Natural killer cell (primary cell): ENCODE results near the gene NCAM1. TPM values are rescaled to one million over a fixed set of nuclear protein-coding genes. Genes with fewer than 3 reads are reported as not detected.
A peak's percentile ranks its signal among the peaks of the same experiment; 100 is the strongest.

Experiments
- ATAC-seq, 3 donors: fragments of 150-1000 bp in 2 of 3; fragments of 200-7000 bp in 1 of 3; cut with Tn5 transposase; 1 replicate in 1 of 3; 2 replicates in 2 of 3; pipeline ENCODE4 v1.10.0; 2021; ENCODE audit warnings: mild to moderate bottlenecking in 2 of 3, moderate library complexity in 2 of 3
- DNase-seq, 2 donors: peaks; one replicate each; pipeline versions ENCODE4 v3.0.0 to v3.0.0-alpha.2; 2013 to 2021; ENCODE audit warnings: mixed read lengths in 1 of 2
- H3K27ac ChIP-seq: one replicate; pipeline ENCODE4 v1.5.1; 2013; ENCODE audit warnings: mild to moderate bottlenecking, low read length
- H3K27me3 ChIP-seq: one replicate; pipeline ENCODE4 v1.6.1; 2013; ENCODE audit warnings: low read length; ENCODE audit not compliant: control insufficient read depth, insufficient read depth
- H3K36me3 ChIP-seq: one replicate; pipeline ENCODE4 v1.6.1; 2013; ENCODE audit warnings: low read length; ENCODE audit not compliant: control insufficient read depth, insufficient read depth
- H3K4me1 ChIP-seq: one replicate; pipeline ENCODE4 v1.6.1; 2013; ENCODE audit warnings: low read length; ENCODE audit not compliant: control insufficient read depth, insufficient read depth
- H3K4me3 ChIP-seq: one replicate; pipeline ENCODE4 v1.5.1; 2013; ENCODE audit warnings: low read length
- H3K9me3 ChIP-seq: one replicate; pipeline ENCODE4 v1.6.1; 2013; ENCODE audit warnings: low read length; ENCODE audit not compliant: control insufficient read depth, insufficient read depth
- H3K27ac Mint-ChIP-seq, 2 donors: one replicate each; pipeline ENCODE4 v1.8.0; 2022; ENCODE audit warnings: mild to moderate bottlenecking in 2 of 2, mixed read lengths in 2 of 2, moderate library complexity in 1 of 2
- H3K27me3 Mint-ChIP-seq, 2 donors: one replicate each; pipeline ENCODE4 v1.8.0; 2022; ENCODE audit warnings: low read depth in 2 of 2, mixed read lengths in 2 of 2
- H3K36me3 Mint-ChIP-seq: one replicate; pipeline ENCODE4 v1.8.0; 2022; ENCODE audit warnings: mixed read lengths
- H3K4me1 Mint-ChIP-seq, 2 donors: one replicate each; pipeline ENCODE4 v1.8.0; 2022; ENCODE audit warnings: mixed read lengths in 2 of 2
- H3K4me3 Mint-ChIP-seq: one replicate; pipeline ENCODE4 v1.8.0; 2022; ENCODE audit warnings: mild to moderate bottlenecking, moderate library complexity, mixed read lengths
- H3K9me3 Mint-ChIP-seq, 2 donors: one replicate each; pipeline ENCODE4 v1.8.0; 2022; ENCODE audit warnings: mixed read lengths in 2 of 2
- CTCF ChIP-seq: fragments of 200-600 bp; IDR thresholded peaks from one replicate; pipeline ENCODE4 v1.8.0; 2022; ENCODE audit warnings: antibody characterized with exemption
- WGBS: methylation state at CpG from one replicate; pipeline ENCODE4 v1.1.7; 2013; ENCODE audit warnings: missing lambda C conversion rate; ENCODE audit not compliant: insufficient coverage; 5-methylcytosine and 5-hydroxymethylcytosine counted together
- intact Hi-C: fragments of 100-400 bp; cut with micrococcal nuclease; formaldehyde crosslinking; loops from one replicate; pipeline ENCODE4 v1.14.2; 2022
- total RNA-seq, 4 donors: library from RNA; stranded (reverse); fragments of 120-200 nt in 1 of 4; gene quantifications; one replicate each; pipeline versions ENCODE4 v1.2.3 to v1.2.4, GENCODE V29; 2013 to 2022

Gene NCAM1
- total RNA-seq, 3 donors from 2014 or later (not counting 1 experiment from before 2014, with no cell fraction given), result 129 to 208 (median 187) TPM

- no peaks in the 10 kb centered on the region for H3K36me3 ChIP-seq
- no peak overlapping the region for H3K4me3 ChIP-seq
- H3K4me1 Mint-ChIP-seq, result peaks cover 44 to 68% of the 10 kb centered on the region in 2 donors
- peaks cover 12% of the 10 kb centered on the region for H3K4me1 ChIP-seq
- 68% methylated on average over 2 of the region's 4 CpGs for WGBS
- no peaks in the 10 kb centered on the region for H3K36me3 Mint-ChIP-seq
- intact Hi-C loops, result loop anchor here (5.0 kb wide), 1 partner anchor 35 kb away; no protein-coding TSS in a partner anchor
- ATAC-seq, result no peak
- peak overlapping the region; percentile 8 to 41 for H3K27ac Mint-ChIP-seq
- H3K4me3 Mint-ChIP-seq, result no peak overlapping the region
- no peak for TF ChIP-seq CTCF
- H3K9me3 ChIP-seq, result no peaks in the 10 kb centered on the region
- no peak overlapping the region for H3K27ac ChIP-seq
- no peaks in the 10 kb centered on the region for H3K27me3 ChIP-seq
- DNase-seq, result no peak
- no peaks in the 10 kb centered on the region for H3K27me3 Mint-ChIP-seq
- no peaks in the 10 kb centered on the region for H3K9me3 Mint-ChIP-seq
Measured at GRCh38 chr11:113016905-113017304, 55.7 kb downstream of the NCAM1 start.

- H3K4me1 ChIP-seq, result peaks cover 12% of the 10 kb centered on the region
- H3K27ac ChIP-seq, result no peak overlapping the region
- 53% methylated on average over 5 of the region's 5 CpGs for WGBS
- H3K36me3 Mint-ChIP-seq, result no peaks in the 10 kb centered on the region
- H3K27me3 Mint-ChIP-seq, result no peaks in the 10 kb centered on the region
- H3K4me3 ChIP-seq, result no peak overlapping the region
- ATAC-seq, result peak; percentile 84 to 96 (median 89)
- peaks cover 55 to 81% of the 10 kb centered on the region in 2 donors for H3K4me1 Mint-ChIP-seq
- intact Hi-C loops, result loop anchor here (5.0 kb wide), 1 partner anchor 37 kb away; no protein-coding TSS in a partner anchor
- H3K9me3 ChIP-seq, result no peaks in the 10 kb centered on the region
- no peak for TF ChIP-seq CTCF
- DNase-seq, result no peak
- H3K36me3 ChIP-seq, result no peaks in the 10 kb centered on the region
- no peaks in the 10 kb centered on the region for H3K9me3 Mint-ChIP-seq
- peak overlapping the region; percentile 54 for H3K4me3 Mint-ChIP-seq
- no peaks in the 10 kb centered on the region for H3K27me3 ChIP-seq
- H3K27ac Mint-ChIP-seq, result peak overlapping the region; percentile 16 to 48
Measured at GRCh38 chr11:113018913-113019312, 57.7 kb downstream of the NCAM1 start.

GRCh38 chr11:113019711-113020110, 58.5 kb downstream of the NCAM1 start:
- Histone ChIP-seq H3K27ac (no peak overlapping the region), H3K4me1 (peaks cover 10% of the 10 kb centered on the region), H3K36me3 (no peaks in the 10 kb centered on the region), H3K27me3 (no peaks in the 10 kb centered on the region), H3K9me3 (no peaks in the 10 kb centered on the region), H3K4me3 (no peak overlapping the region)
- no peak for ATAC-seq
- Mint-ChIP-seq H3K27ac (peak overlapping the region in 1 of 2 donors; percentile 16), H3K4me3 (no peak overlapping the region), H3K36me3 (no peaks in the 10 kb centered on the region), H3K9me3 (no peaks in the 10 kb centered on the region), H3K4me1 (peaks cover 56 to 79% of the 10 kb centered on the region in 2 donors), H3K27me3 (no peaks in the 10 kb centered on the region)
- WGBS, result 74% methylated on average over 3 of the region's 4 CpGs
- no peak for DNase-seq
- intact Hi-C loops, result loop anchor here (5.0 kb wide), 1 partner anchor 37 kb away; no protein-coding TSS in a partner anchor
- no peak for TF ChIP-seq CTCF

GRCh38 chr11:113021111-113021510, 59.9 kb downstream of the NCAM1 start:
- H3K9me3 Mint-ChIP-seq, result no peaks in the 10 kb centered on the region
- no peak overlapping the region for H3K27ac ChIP-seq
- H3K4me1 Mint-ChIP-seq, result peaks cover 53 to 78% of the 10 kb centered on the region in 2 donors
- DNase-seq, result no peak
- H3K4me1 ChIP-seq, result peaks cover 4% of the 10 kb centered on the region
- intact Hi-C loops, result no loop called here
- H3K36me3 Mint-ChIP-seq, result no peaks in the 10 kb centered on the region
- no peak overlapping the region for H3K4me3 Mint-ChIP-seq
- no peaks in the 10 kb centered on the region for H3K36me3 ChIP-seq
- no peak overlapping the region for H3K27ac Mint-ChIP-seq
- H3K9me3 ChIP-seq, result no peaks in the 10 kb centered on the region
- H3K27me3 ChIP-seq, result no peaks in the 10 kb centered on the region
- H3K27me3 Mint-ChIP-seq, result no peaks in the 10 kb centered on the region
- ATAC-seq, result no peak
- WGBS, result 100% methylated on average over 1 of the region's 1 CpG
- no peak overlapping the region for H3K4me3 ChIP-seq
- no peak for TF ChIP-seq CTCF
